Ascending aorta (tissue), 2 donors: ENCODE data around the gene TIMM23. TPM values are rescaled to one million over a fixed set of nuclear protein-coding genes. Genes with fewer than 3 reads are reported as not detected.

Experiments used
- DNase-seq, 2 donors: peaks; one replicate each; pipeline ENCODE4 v3.0.0-alpha.2; 2019; ENCODE audit warnings: low spot score in 2 of 2
- H3K27ac ChIP-seq, 2 donors: fragments of 200-600 bp; sonication (generic); one replicate each; pipeline ENCODE4 v1.5.1; 2016 to 2017; ENCODE audit warnings: mild to moderate bottlenecking in 1 of 2
- H3K27me3 ChIP-seq: fragments of 200-600 bp; sonication (generic); one replicate; pipeline ENCODE4 v1.5.1; 2017
- H3K36me3 ChIP-seq, 2 donors: fragments of 200-600 bp; sonication (generic); one replicate each; pipeline ENCODE4 v1.5.1; 2016
- H3K4me1 ChIP-seq, 2 donors: fragments of 200-600 bp; sonication (generic); one replicate each; pipeline ENCODE4 v1.5.1; 2016 to 2017; ENCODE audit warnings: mild to moderate bottlenecking in 1 of 2
- H3K4me3 ChIP-seq, 2 donors: fragments of 200-600 bp; sonication (generic); one replicate each; pipeline ENCODE4 v1.5.1; 2016 to 2017; ENCODE audit warnings: mild to moderate bottlenecking in 1 of 2
- H3K9me3 ChIP-seq, 2 donors: fragments of 200-600 bp; sonication (generic); one replicate each; pipeline ENCODE4 v1.5.1; 2016
- CTCF ChIP-seq, 3 experiments: fragments of 200-600 bp in 2 of 3; fragments of 450-650 bp in 1 of 3; sonication (generic) in 2 of 3; IDR thresholded peaks; one replicate each; pipeline ENCODE4 v1.5.1; 2016 to 2019; ENCODE audit warnings: antibody characterized with exemption in 3 of 3, mild to moderate bottlenecking in 1 of 3, moderate library complexity in 1 of 3
- intact Hi-C: fragments of 100-400 bp; cut with DNase I; formaldehyde crosslinking; loops from one replicate; pipeline ENCODE4 v1.15.1; 2023
- total RNA-seq: library from RNA; depleted of rRNA; stranded (reverse); fragments of >200 nt; gene quantifications from one replicate; pipeline ENCODE4 v1.1.0, GENCODE V29; 2016

The TIMM23 gene
- total RNA-seq, 1 donor from 2014 or later: 19.3 TPM

DNA sequence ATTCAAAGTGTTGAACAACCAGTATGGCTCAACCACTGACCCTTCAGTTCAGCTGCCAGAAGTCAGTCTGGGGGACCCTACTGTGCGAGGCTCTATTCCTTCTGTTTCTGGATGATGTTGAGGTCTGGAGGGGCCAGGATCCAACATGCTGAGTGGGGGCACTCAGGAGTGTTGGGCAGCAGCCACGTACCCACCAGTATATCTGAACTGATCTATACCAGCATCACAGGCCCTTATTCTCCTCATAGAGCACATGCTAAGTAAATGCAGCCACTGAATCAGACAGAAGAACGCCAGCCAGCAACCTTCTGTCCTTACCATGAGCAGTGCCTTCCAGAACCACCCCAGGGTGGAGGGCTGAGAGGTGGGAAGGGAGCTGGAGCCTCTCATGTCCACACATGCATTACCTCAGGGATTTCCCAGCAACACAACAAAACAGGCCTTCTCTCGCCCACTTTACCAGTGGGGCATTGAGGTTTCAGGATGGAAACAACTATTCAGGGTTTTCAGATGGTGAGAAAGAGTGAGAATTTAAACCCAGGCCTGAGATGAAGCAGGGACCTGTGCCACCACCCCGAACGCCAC, 80.6 kb downstream of the TIMM23 start:
- no peak overlapping the region for H3K27ac ChIP-seq
- no peaks in the 10 kb centered on the region for H3K27me3 ChIP-seq
- H3K36me3 ChIP-seq: no peaks in the 10 kb centered on the region
- H3K4me1 ChIP-seq: no peaks in the 10 kb centered on the region
- TF ChIP-seq CTCF (IDR thresholded peaks at IDR 0.05): no peak
- H3K4me3 ChIP-seq: no peak overlapping the region
- intact Hi-C loops: no loop called here
- no peak for DNase-seq
- H3K9me3 ChIP-seq: peaks cover 0 to 8% of the 10 kb centered on the region in 2 donors

Other genes starting within 250 kb of the TIMM23 start
- gene WASHC2C, start 245.2 kb upstream of the TIMM23 start, total RNA-seq: 47.7 TPM
- 2.2 TPM for gene AGAP4, start 125.0 kb upstream of the TIMM23 start, total RNA-seq
- gene NCOA4, start 58.1 kb downstream of the TIMM23 start, total RNA-seq: 53.9 TPM
- gene MSMB, start 73.8 kb downstream of the TIMM23 start, total RNA-seq: not detected